ENCODE measurements around the gene KY.

KY gene, protein sequence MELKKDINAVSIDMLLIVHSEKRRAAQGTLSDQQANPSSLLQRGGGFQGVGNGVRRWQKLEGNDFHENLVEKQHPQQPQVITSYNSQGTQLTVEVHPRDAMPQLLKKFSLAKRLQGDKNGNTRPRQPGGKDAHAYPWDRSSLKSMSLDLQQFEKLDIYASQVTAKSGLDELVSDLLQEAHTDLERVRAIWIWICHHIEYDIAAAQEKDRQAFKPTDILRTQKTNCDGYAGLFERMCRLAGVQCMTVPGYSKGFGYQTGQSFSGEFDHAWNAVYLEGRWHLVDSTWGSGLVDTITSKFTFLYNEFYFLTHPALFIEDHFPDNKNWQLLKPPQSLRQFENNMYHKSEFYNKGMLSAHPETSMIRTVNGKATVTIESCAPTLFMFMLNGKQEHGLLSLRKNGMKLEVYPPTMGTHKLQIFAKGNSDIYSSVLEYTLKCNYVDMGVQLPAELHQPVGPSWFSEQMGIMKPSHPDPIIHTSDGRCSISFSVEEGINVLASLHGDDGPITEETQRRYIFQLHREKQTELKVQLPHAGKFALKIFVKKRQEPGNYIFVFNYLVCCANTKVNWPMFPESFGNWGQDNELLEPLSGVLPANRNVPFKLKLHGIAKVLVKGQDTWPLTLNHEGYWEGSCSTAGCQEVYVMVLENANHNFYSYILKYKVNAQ

DNA sequence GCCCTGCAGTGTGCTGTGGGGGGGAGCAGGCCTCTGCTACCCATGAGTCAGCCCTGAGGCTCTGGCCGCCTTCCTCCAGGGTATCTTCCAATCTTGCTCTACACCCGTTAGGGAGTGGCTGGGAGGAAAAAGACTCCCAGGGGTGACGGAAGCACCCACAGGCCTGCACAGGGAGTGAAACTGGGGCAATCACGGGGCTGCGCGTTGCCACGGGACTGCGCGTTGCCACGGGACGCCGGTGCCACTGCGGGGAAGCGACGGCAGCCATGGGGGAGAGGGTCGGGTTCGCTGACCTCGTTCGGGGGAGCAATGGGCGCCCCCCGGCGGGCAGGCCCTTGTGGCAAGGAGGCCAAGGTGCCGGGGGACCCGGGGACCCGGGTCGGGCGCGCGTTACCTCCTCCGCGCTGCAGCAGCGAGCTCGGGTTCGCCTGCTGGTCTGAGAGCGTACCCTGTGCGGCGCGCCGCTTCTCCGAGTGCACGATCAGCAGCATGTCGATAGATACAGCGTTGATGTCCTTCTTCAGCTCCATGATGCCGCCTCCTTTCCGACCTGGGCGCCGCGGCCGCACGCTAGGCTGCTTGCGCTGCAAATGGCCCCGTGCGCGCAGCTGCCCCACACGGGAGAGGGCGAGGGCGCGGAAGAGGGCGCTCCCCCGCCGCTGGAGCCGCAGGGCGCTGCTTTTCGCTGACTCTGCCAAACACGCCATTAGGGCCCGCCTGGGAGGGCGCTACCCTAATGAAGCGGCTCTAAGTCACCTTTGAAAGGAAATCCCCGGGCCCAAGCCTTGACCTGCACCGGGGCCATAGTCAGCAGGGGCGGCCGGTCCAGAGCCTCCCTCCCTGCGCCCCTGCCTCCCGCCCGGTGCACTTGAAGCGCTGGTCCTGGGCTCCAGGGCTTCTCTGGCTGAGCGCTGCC, at the start of gene KY:
Gene KY, minus strand, starts transcription at position 592 of the 916 bp plus-strand sequence. Its CDS starts 62 bp downstream, at position 530.
- no peak for DNase-seq (ENCODE audit: low read depth in 4 of 4, low spot score in 1 of 4)

DNA sequence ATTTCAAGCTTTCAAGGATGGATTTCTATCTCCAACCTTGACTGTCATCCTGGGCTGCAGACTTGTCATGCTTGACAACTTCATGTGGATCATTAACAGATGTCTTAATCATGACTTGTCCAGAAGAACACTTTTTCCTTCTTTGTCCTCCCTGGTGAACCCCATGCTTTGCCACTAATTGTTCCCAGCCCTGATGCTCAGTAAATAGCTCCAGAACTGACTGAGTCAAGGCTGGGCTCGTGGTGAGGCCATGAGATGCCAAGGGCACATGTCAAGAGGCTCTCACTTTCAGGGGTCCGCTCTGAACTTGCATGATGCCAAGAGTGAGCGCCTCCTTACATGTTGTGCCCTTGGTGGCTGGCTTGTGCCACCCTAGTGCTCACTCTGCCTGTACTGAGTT, 48.9 kb upstream of the KY start:
- no peak for DNase-seq (ENCODE audit: low read depth in 4 of 4, low spot score in 1 of 4)

DNA sequence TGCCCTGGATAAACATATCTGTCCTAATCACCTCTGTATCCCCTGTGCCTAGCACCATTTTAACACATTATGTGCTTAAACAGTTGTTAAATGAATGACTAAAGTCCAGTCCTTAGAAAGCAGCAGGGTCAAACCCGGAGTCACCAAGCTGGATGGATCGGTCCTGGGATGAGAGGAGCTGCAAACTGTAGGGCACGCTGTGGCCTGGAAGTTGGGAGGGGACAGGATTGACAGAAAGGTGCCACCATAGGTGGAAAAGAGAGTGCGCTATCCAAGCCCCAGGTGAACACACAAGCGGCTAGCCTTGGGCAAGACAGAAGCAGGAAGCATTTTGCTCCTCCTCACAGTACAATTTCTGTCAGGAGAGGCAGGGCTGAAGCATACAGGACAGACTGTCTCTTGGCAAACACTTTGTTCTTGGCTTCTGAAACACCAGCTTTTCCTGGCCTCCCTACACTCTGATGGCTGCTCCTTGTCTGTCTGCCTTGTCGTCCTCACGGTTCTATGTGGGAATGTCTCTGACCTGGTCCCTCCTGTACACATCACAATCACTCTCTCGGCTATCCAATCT, 48.4 kb upstream of the KY start:
- DNase-seq (ENCODE audit: low read depth in 4 of 4, low spot score in 1 of 4), result no peak

DNA sequence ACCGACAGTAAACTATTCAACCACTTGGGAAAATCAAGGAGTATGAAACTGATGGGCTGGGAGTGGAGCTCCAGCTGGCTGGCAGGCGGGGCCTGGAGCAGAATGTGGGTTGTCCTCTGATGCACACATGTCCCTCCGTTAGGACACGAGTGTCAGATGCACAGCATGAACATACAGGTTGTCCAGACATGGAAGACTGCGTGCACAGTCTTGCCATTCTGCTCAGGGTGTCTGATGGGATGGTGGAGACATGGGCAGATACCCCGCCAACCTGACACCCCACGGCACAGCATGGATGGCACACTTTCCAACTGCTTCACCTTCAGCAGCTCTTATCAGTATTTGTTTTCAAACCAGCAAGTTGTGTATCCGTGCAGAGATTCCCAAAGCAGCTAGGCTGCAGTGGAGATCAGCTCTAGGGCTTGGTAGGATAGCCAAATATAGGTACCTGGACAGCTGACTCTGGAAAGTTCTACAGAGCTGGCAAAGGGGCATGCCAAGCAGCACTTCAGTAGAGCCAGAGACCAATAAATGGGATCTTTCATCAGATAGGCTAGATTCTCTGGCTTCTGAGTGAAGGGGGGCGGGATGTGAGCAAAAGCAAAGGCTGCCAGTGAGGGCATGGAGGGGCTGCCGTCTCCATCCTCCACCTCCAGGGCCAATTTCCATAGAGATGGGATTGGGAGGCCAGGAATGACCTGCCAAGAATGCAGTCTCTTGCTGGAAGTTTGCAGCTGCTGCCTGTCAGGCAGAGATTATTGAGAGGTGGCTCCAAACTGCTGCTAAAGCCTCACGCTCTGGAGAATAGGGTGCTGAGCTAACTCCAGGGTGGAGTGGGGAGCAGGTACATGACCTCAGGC, 47.2 kb upstream of the KY start:
- DNase-seq (ENCODE audit: low read depth in 4 of 4, low spot score in 1 of 4), result no peak

DNA sequence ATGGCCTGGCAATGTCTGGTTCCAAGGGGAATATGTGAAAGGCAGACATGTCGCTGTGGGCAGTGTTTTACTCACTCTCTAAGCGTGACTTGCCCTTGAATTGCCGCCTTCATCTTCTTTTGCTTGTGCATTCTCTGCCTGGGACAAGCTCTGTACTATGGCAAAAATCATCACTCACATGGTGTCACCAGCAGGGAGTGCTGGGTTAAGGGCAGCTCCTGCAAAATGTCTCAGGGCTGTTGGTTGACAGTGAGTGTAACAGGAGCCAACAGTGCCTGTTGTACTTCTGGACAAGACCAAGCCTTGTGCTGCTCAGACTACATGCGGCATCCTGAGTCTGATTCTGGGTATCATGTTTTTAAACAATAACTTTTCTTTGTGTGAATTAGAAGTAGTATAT, 45.3 kb upstream of the KY start:
- DNase-seq (ENCODE audit: low read depth in 4 of 4, low spot score in 1 of 4), result no peak

DNA sequence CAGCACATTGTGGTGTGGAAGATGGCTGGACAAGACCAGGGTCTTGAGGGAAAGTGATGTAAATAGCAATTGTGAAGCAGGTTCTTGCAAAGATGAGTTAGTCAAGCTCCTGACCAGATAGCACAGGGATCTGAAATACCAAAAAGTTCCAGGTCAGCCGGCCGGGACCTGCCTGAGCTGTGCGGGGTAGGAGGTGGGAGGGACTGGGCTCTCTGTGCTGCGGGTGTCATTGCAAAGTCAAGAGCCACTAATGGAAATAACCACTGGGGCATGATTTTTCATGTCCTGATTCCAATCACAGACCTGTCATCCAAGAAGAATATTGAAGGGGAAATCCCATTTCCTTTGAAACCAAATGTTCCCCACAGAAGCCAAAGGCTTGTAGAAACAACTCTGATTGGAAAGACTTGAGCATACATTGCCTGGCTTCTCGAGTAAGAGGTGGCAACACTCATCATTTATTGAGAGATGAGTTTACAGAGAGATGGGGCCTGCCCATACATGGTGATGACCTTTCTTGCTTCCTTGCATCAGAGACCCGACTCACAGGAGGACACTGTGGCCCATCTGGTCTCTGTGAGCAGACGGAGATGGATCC, 44.2 kb upstream of the KY start:
- no peak for DNase-seq (ENCODE audit: low read depth in 4 of 4, low spot score in 1 of 4)

DNA sequence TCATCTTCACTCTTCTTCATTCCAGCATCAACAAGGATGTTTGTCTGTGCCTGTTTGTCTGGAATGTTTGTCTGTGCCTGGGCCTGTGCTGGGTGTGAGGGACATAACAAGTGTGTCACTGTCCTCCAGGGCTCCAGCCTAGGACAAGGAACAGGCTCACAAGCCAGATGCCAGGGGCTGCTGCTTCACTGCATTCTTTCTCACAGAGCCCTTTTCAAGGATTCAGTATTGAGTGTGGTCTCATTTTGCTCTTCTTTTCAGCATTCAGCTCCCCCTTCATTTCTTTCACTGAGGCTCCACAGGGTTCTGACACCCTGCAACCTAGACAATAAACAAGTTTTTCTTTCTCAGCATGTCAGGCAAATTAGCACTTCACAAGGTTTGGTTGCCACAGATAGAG, 43.6 kb upstream of the KY start:
- no peak for DNase-seq (ENCODE audit: low read depth in 4 of 4, low spot score in 1 of 4)

DNA sequence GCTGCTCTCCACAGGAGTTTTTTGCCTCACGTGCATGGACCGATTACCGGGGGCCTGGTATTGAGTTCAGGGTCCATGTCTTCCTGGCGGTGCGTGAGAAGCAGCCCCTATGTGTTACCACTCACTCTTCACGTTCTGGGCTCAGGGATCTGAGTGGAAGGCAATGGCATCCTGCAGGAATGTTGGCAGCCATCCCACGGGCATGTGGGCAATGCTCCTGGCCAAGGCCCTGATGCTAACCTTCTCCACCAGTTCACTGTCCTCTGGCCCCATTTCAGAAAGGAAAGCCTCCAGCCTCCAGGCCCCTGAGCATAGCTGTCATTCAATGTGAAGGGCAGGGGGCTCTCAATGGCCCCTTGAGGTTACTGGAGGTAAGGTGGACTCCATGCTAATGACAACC, 43.0 kb upstream of the KY start:
- no peak for DNase-seq (ENCODE audit: low read depth in 4 of 4, low spot score in 1 of 4)

DNA sequence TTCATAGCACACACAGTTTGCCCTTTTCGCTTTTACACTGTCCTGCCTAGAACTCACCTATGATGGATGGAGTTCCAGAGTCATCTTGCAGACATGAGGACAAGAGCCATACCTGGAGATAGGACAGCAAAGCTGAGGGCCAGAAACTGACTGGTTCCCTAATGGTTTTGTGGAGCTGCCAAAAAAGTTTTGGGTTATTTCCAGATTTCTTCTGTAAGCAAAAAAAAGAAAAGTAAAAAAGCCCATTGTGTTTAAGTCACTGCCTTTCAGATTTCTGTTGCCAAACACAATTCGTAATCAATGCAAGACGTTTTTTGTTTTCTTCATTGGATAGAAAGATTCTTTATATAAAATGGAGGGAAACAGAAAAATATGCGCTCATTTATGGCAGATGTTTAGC, 42.4 kb upstream of the KY start:
- no peak for DNase-seq (ENCODE audit: low read depth in 4 of 4, low spot score in 1 of 4)

DNA sequence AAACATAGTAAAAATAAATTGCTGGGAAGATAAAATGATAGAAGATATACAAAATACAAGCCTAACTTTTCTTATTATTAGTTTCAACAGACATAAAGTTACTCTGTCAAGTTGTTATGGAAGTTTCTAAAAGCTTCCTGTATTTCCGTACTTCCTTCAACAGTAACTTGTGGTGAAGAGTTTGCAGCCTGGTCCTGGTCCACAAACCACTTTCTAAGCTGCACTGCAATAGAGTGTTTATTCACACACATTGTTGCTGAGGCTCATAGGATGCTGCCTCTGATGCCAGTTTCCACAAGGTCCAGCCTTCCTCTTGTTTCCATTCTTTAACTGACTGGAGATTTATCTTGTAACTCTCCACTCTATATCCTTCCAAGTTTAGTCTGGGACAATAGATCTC, 39.4 kb upstream of the KY start:
- DNase-seq (ENCODE audit: low read depth in 4 of 4, low spot score in 1 of 4), result no peak

DNA sequence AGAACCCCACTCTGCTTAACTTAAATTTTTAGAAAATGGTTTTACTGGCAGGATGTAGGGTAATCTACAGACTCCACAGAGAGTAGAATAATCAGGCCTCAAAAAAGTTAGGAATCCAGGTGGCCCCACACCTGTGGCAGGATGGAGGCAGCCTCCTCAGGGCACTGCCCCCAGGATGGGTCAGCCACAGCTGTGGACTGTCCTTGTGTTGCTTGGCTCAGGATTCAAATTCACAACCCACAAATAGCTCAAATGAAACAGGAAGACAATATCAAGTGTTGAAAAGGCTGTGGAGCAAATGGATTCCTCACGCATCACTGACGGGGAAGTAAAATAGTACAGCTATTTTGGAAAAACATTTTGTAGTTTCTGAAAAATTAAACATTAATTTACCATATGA, 36.8 kb upstream of the KY start:
- no peak for DNase-seq (ENCODE audit: low read depth in 4 of 4, low spot score in 1 of 4)

DNA sequence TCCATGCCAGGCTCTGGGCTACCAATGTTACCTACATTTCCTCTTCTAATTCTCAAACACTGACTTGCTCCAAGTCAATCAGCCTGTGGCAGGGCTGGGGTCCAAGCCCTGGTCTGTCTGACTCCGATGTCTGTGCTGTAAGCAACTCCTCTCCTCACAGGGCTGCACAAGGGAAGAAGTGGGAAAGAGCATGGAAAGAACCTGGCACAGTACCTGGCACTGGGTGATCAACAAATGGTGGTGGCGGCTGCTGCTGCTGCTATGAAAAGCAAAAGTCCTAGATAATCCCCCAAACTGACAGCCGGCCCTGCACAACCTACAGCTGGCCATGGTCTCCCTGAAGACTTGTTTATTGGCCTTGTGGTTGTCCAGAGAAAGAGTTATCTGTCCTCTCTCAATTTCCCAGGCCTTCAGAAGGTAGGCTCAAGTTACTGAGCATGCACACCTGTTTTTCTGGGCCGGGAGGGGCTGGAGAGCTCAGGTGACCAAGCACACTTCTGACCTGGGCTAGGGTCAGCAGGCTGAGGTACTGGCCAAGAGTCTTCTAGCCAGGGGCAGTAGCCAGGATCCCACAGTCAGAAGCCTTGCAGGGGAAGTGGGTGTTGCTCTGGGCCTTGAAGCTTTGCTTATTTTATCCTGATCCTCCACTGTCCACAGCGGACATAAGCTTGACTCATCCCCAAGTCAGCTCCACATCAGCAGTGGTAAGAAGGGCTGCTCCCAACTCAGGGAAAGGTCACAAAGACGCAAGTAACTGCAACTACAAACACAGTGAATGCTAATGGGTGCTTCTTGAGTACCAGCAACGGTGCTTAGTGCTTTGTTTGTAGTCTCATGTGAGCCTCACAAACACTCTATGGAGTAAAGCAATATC, 35.3 kb upstream of the KY start:
- DNase-seq (ENCODE audit: low read depth in 4 of 4, low spot score in 1 of 4), result no peak

DNA sequence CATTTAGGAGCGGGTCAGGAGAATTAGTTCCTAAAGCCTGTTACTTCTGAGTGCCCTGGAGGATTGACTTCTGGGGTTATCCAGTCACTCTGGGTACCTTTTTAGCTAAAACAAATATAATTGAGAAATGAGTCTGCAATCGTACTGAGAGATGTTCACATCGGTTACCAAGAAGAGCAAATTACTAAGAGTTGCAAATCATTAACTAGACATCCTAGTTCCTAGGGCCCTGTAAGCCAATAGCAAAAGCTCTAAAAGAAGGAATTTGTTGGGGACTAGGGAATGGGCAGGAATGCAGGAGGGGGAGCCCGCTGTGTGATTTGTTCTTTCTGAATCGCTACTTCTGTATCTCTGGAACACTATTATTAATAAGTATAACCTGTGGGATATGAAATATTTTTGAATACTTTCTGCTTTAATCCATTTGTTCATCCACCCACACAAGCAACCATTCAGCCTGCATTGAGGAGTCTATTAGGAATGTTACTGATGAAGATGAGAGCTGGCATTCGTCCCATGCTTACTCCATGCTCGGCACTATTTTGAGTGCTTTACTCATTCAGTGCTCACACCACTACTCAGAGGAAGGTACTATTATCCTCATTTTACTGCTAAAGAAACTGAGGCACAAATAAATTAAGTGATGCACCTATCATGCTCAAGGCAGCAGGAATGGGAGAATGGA, 31.5 kb upstream of the KY start:
- DNase-seq (ENCODE audit: low read depth in 4 of 4, low spot score in 1 of 4), result no peak

DNA sequence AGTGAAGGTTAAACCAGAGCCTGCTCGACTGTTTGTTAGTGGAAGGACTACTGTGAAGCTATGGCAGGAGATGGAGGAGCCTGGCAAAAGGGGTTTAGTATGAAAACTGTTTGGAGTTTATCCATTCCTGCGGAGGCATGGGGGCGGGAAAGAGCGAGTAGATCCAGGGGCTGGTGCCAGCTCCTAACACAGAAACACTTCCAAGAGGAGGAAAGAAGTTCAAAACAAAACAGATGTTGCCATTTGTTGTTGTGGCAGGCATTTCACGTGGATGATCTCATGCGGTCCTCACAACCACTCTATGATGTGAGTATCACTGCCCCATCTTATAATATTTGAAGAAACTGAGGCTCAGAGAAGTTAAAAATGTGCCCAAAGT, 30.7 kb upstream of the KY start:
- DNase-seq (ENCODE audit: low read depth in 4 of 4, low spot score in 1 of 4), result no peak

DNA sequence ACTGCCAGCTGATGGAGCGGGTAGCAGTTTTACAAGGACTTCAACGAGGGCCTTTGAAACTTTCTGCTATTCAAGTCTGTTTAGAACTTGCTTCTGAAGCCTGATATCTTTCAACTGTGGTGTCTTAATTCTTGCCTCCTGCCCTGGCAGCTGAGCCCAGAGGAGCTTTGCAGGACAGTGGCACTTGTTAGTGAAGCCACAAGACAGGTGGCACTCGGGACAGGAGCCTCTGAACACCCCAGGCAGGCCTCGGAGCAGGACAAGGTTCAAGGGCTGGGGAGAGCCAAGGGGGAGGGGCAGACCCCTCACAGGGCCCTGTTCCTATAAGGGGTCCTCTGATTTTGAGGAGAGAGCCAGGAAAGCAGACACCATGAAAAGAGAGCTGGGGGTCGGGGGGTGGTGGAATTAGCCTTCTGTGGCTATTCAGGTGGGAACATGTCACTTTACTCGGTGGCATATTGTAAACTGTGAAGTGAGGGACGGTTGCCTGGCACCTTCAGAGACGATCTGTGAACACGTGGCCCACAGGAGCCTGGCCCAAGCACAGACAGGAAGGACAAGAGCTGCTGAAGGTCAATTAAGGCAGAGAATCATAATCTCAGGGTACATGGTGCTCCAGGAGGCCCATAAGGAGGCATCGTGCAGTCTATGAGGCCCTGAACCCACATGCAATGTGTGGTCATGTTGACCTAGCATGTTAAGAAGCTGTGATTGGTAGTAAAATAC, 30.1 kb upstream of the KY start:
- no peak for DNase-seq (ENCODE audit: low read depth in 4 of 4, low spot score in 1 of 4)

DNA sequence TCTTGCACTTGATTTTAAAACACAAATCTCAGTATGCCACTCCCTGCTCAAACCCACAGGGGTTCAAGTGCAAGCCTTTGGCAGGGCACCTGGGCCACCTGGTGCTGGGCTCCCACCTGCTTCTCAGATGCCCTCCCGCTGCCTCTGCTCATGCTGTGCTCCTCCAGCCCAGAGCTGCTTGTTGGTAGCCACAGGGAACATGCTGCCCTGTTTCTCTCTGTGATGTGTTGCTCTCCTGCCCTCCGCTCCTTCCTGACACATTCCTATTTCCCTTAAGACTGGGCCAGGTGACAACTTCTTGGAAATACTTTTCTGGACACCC, 27.1 kb upstream of the KY start:
- DNase-seq (ENCODE audit: low read depth in 4 of 4, low spot score in 1 of 4), result no peak

DNA sequence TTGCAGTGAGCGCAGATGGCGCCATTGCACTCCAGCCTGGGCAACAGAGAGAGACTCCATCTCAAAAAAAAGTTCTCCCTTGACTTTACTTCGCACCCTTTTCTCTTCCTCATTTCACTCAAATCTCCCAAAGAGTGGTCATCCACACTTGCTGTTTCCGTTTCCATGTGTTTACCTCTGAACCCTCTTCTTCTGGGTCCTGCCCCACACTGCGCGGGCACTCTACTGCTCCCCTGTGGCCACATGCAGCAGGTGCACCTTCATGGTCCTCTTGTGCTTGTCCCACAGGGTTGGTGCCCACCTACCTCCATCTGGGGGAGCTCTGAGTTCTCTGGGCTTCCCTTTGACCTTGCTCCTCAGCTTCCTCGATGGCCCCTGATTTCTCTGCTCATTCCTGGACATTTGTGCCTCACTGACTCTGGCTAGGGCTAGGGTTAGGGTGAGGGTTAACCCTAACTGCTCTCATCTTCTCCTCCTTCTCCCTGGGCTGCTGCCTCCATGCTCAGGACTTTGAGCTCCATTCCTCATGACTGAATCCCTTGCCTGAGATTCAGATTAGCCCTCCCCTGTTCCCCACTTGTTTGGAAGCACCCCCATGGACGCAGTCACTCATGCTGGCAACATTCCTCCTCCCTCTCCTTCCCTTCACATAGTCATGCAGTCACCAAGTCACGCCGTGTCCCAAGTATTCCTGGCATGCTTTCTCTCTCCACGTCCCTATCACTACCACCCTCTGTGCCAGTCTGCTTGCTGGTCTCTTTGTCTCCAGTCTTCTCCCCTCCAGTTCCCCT, 26.6 kb upstream of the KY start:
- no peak for DNase-seq (ENCODE audit: low read depth in 4 of 4, low spot score in 1 of 4)

Data from stimulated activated CD4-positive, alpha-beta T cell treated with anti-CD3 and anti-CD28 coated beads, Interleukin-1b, Interleukin-23, amount 100 ng/mL, for 24 hours (primary cell).